ENCODE measurements around the gene PECR.
"Not testable (repeated sequence)": the region's sequence is repeated elsewhere in the genome, so short reads cannot be mapped to it uniquely, and the experiment has no call there.

Gene PECR

DNA sequence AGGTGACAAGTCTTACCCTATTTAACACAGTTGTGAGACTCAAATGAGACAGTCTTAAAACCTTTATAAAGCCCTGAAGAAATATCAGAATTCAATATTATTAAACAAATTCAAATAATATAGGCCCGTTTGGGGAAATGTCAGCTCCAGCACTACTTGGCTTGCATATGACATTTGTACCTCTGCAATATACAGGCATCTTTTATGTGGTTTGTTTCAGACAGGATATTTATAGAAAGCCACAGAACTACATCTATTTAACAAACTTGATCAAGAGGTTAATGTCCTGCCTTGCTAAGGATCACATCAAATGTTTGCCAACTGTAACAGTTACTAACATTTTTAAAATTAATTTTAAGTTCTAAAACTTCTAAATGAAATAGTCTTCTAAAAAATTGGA is 65.0 kb downstream of the PECR start:
- TF ChIP-seq, protein P1, sequence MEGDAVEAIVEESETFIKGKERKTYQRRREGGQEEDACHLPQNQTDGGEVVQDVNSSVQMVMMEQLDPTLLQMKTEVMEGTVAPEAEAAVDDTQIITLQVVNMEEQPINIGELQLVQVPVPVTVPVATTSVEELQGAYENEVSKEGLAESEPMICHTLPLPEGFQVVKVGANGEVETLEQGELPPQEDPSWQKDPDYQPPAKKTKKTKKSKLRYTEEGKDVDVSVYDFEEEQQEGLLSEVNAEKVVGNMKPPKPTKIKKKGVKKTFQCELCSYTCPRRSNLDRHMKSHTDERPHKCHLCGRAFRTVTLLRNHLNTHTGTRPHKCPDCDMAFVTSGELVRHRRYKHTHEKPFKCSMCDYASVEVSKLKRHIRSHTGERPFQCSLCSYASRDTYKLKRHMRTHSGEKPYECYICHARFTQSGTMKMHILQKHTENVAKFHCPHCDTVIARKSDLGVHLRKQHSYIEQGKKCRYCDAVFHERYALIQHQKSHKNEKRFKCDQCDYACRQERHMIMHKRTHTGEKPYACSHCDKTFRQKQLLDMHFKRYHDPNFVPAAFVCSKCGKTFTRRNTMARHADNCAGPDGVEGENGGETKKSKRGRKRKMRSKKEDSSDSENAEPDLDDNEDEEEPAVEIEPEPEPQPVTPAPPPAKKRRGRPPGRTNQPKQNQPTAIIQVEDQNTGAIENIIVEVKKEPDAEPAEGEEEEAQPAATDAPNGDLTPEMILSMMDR (IDR thresholded peaks at IDR 0.05; ENCODE audit: low read depth, low read length), result no peak
- DNase-seq (ENCODE audit: extremely low read depth, low read depth), result no peak

DNA sequence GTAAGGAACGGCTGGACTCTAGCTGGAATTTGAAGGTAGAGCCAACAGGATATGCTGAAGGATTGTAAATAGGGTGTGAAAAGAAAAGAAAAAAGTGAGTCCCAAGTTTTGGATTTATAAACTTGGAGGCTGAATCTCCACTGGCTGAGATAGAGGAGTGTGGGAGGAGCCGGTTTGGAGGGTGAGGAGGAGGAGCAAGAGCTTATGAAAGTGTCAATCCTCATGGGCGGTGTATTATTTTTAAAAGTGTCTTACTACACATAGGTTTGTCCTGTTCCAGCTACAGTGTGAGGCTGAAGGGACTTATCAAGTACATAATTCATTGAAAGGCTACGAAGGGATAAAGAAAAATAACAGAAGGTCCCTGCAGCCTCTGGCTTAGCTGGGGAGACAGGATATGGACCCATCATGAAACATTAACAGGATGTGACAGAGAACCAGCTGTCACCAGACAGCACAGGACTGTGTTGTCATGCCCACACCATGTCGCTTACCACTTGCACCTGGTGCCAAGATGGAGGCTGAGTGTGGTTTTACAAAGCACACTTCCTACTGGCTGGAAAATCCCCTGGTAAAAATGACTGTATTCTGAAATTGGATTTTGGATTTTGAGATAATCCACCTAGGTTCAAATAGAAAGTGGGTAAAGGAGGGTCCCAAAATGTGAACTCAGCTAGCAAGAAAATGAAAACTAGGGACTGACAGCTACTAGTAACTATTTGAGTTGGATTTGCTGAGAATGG is 65.7 kb downstream of the PECR start:
- no peak for DNase-seq (ENCODE audit: extremely low read depth, low read depth)
- TF ChIP-seq, protein P1 (IDR thresholded peaks at IDR 0.05; ENCODE audit: low read depth, low read length), result no peak

DNA sequence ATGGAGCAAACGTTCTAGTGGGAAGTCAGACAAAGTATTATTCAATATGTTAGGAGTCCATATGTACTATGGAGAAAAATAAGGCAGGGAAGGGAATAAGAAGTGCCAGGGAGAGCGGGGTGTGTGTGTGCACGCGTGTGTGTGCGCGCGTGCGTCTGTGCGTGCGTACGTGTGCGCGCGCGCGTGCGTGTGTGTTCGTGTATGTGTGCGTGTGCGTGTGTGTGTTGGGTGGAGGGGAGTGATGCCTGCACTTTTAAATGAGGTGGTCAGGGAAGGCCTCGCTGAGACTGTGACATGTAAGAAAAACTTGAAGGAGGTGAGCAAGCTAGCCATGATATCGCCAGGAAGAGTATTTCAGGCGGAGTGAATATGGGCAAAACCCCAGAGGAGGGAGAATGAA is 66.6 kb downstream of the PECR start:
- DNase-seq (ENCODE audit: extremely low read depth, low read depth), result no peak
- TF ChIP-seq, protein P1 (IDR thresholded peaks at IDR 0.05; ENCODE audit: low read depth, low read length), result no peak

DNA sequence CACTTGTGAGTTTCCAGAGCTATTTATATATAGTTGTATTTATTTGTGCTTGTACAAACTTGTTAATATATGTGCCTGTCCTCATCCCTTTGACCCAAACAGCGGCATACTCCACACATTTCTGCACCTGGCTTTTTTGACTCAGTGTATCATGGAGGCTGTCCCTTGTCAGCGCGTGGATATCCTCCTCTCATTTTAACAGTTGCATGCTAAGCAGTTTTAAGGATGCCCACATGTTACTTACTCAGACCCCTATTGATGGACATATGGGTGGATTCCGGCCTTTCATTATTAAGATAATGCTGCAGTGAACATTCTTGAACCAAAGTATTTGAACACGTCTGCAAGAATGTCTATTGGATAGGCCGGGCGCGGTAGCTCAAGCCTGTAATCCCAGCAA is 67.6 kb downstream of the PECR start:
- TF ChIP-seq, protein P1 (IDR thresholded peaks at IDR 0.05; ENCODE audit: low read depth, low read length), result no peak
- DNase-seq (ENCODE audit: extremely low read depth, low read depth), result no peak

DNA sequence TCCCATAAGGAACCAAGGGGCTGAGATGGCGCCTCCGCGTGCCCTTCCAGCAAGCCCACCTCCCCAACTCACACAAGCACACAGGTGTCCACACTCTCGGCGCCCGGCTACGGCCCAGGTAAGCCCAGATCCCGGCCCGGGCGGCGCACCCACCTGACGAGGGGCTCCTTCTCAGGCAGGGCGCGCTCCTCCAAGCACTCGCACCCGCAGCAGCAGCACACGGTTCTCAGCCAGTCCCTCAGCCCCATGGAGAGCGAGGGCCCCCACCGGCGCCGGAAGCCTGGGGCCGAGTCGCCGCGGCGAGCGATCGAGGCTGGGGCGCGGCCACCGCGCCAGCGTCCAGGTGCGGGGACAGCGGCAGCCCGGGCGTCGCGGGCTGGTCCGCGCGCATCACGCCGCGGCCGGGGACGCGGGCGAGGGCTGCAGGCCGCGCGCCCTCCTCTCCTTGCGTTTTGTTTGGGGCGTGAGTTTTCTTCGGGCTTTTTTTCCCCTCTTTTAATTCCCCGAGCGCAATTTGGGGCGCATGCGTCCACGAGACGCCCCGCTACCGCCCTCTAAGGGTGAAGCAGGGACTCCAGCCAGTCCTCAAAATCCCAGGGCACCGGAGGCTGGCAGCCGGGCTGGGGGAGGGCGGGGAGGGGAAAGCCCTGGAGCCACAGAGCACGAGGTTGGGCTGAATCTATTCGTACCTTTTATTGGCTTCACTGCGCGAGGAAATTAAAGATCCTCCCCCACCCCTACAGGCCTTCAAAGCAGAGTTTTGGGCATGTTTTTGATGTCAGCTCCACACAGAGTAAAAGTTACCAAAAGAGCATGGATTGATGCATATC is 68.3 kb downstream of the PECR start, which contains the start of gene MREG:
Gene MREG, minus strand, starts transcription at position 472 of the 830 bp plus-strand sequence. Its CDS starts 224 bp downstream, at position 248.
- TF ChIP-seq, protein P1 (IDR thresholded peaks at IDR 0.05; ENCODE audit: low read depth, low read length), result peak; percentile 81
- DNase-seq (ENCODE audit: extremely low read depth, low read depth), result peak; percentile 27

DNA sequence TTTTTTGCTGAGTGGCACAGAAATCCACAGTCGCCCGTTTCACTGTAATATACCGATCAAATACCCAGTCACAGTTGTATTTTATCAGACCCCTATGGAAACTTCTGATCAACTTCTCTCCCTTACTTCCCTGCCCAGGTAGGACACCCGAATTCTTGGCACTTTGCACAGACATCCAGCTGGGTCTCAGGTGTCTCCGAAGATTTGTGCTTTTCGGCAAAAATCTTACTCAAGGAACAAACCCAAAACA is 68.9 kb downstream of the PECR start:
- no peak for DNase-seq (ENCODE audit: extremely low read depth, low read depth)
- TF ChIP-seq, protein P1 (IDR thresholded peaks at IDR 0.05; ENCODE audit: low read depth, low read length), result no peak

DNA sequence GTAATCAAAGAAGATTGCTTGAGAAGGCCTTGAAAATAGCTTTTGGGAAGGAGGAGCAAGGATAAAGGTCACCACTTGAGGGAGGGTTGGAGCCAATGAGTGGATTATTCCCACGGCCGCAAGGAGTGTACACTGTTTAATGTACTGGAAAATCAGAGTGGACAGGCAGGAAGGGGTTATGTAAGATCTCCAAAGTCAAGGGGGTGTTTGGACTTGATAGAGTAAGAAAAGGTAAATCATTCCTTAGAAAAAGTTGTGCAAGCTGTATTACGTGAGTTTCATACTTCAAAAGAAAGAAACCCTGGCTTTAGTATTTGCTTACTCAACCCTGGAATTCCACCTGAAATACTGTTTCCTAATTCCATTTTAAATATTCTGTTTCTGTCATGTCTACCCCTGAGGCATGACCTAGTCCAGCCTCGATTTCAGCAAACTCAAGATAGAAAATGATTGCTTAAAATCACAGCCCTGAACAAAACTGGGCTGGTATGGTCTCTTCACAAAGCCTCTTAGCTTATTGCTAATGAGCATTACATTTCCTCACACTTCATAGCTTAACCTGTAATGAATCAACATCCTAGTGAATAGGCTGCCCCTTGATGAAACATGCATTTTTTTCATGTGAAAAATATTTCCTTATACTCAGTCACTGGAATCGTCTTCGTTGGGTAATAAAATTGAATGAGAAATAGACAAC is 69.3 kb downstream of the PECR start:
- TF ChIP-seq, protein P1 (IDR thresholded peaks at IDR 0.05; ENCODE audit: low read depth, low read length), result no peak
- no peak for DNase-seq (ENCODE audit: extremely low read depth, low read depth)

DNA sequence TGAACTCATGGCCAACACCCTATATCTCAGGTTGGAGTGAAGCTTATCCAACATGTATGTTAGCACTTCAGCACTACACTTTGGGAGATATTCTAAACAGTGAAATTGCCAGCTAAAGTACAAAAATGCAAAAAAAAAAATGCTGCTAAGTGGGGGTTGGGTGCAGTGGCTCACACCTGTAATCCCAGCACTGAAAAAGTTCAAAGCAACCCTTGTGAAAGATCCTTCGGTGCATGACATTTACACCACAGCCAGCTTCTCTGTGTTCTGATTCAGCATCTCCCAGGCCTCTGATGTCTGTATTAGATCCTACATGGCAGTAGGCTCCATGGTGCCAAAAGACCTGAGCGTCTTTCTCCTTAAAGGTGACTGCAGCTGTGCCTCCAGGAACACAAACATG is 72.4 kb downstream of the PECR start:
- not testable (repeated sequence) for DNase-seq (ENCODE audit: extremely low read depth, low read depth)

All from AG09319 (cell line).